H1 (cell line): Measurements from ENCODE around the gene IGFALS. TPM values are rescaled to one million over a fixed set of nuclear protein-coding genes. Genes with fewer than 3 reads are reported as not detected.
A peak's percentile ranks its signal among the peaks of the same experiment; 100 is the strongest.

Source experiments
- CEBPB ChIP-seq: IDR thresholded peaks from 2 replicates; pipeline ENCODE4 v1.6.1; 2012; ENCODE audit warnings: low read depth, low read length
- JUND ChIP-seq: IDR thresholded peaks from 2 replicates; pipeline ENCODE4 v1.6.1; 2011; ENCODE audit warnings: mild to moderate bottlenecking, improper control_type of control experiment, low read length
- NRF1 ChIP-seq: IDR thresholded peaks from 2 replicates; pipeline ENCODE4 v1.6.1; 2011; ENCODE audit warnings: mild to moderate bottlenecking, low read depth, low read length, improper control_type of control experiment
- POLR2A ChIP-seq, 2 experiments: IDR thresholded peaks; 1 replicate in 1 of 2; 2 replicates in 1 of 2; pipeline ENCODE4 v1.6.1; 2011; ENCODE audit warnings: low read depth in 2 of 2, low read length in 2 of 2, mild to moderate bottlenecking in 2 of 2; ENCODE audit errors: control extremely low read depth in 1 of 2
- SP1 ChIP-seq: IDR thresholded peaks from 2 replicates; pipeline ENCODE4 v1.6.1; 2011; ENCODE audit warnings: low read depth, low read length
- TCF12 ChIP-seq: IDR thresholded peaks from 2 replicates; pipeline ENCODE4 v1.6.1; 2011; ENCODE audit warnings: low read depth, mild to moderate bottlenecking, low read length
- polyA plus RNA-seq, 7 experiments: library from polyadenylated mRNA; depleted of rRNA in 3 of 7; stranded (reverse) in 5 of 7; unstranded in 2 of 7; fragments of >200 nt in 5 of 7; fragments of 200-250 nt in 2 of 7; gene quantifications; 1 replicate in 5 of 7; 2 replicates in 1 of 7; 4 replicates in 1 of 7; pipeline versions ENCODE4 v1.2.1 to v1.2.3, GENCODE V29; 2011 to 2013; ENCODE audit warnings: missing spikeins in 2 of 7, mixed read lengths in 2 of 7
- total RNA-seq: library from RNA; stranded (reverse); fragmentation: NEBNext Ultra II Directional; extraction: Animal tissue kit (Norgen Biotek cat#: 25700); gene quantifications from 2 replicates; pipeline ENCODE4 v1.2.1, GENCODE V29; 2021
- TF ChIP-seq, protein P1 (sequence below): fragments of 300-600 bp; sonication (generic); IDR thresholded peaks from 2 replicates; pipeline ENCODE4 v1.7.1; 2012; ENCODE audit warnings: low read length, moderate library complexity, mild to moderate bottlenecking, inconsistent platforms; ENCODE audit not compliant: insufficient replicate concordance
- TF ChIP-seq, protein P2 (sequence below): IDR thresholded peaks from 2 replicates; pipeline ENCODE4 v1.6.1; 2012; ENCODE audit warnings: inconsistent platforms
- TF ChIP-seq, protein P3 (sequence below): IDR thresholded peaks from 2 replicates; pipeline ENCODE4 v1.6.1; 2012; ENCODE audit warnings: low read length, inconsistent platforms

The IGFALS gene
- total and polyA plus RNA-seq, 2 of the 8 experiments (the other 6 are each of a cell fraction or from before 2014, with no cell fraction given), result not detected

DNA sequence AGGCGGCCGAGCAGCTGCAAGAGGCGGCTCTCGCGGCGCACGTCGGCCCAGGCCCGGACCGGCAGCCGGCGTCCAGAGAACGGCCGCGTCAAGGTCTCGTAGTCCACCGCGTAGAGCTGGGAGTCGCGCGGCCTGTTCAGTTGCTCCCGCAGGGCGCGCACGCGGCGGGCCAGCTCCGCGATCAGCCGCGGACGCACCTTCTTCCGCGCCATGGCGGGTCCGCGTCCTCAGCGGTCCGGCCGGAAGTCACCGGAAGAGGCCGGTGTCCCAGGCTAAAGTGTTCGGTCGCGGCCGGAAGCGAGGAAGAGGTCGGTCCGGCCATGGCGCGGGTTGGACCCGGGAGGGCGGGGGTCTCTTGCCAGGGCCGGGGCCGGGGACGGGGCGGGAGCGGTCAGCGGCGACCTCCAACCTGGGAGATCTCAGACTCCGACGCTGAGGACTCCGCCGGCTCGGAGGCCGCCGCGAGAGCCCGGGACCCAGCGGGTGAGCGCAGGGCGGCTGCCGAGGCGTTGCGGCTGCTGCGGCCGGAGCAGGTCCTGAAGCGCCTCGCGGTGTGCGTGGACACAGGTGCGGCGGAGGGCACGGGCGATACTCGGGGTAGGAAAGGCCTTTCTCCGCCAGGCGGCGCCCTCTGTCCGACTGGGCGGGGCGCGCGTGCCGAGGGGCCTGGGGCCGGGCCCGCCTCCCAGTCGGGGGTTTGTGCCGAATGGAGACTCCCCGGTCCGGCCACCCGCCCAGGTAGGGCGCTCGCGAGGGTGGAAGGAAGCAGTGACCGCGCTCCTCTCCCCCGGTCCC, 20.4 kb downstream of the IGFALS start, which contains the start of gene MRPS34 (continued):
- TF ChIP-seq, protein P1, sequence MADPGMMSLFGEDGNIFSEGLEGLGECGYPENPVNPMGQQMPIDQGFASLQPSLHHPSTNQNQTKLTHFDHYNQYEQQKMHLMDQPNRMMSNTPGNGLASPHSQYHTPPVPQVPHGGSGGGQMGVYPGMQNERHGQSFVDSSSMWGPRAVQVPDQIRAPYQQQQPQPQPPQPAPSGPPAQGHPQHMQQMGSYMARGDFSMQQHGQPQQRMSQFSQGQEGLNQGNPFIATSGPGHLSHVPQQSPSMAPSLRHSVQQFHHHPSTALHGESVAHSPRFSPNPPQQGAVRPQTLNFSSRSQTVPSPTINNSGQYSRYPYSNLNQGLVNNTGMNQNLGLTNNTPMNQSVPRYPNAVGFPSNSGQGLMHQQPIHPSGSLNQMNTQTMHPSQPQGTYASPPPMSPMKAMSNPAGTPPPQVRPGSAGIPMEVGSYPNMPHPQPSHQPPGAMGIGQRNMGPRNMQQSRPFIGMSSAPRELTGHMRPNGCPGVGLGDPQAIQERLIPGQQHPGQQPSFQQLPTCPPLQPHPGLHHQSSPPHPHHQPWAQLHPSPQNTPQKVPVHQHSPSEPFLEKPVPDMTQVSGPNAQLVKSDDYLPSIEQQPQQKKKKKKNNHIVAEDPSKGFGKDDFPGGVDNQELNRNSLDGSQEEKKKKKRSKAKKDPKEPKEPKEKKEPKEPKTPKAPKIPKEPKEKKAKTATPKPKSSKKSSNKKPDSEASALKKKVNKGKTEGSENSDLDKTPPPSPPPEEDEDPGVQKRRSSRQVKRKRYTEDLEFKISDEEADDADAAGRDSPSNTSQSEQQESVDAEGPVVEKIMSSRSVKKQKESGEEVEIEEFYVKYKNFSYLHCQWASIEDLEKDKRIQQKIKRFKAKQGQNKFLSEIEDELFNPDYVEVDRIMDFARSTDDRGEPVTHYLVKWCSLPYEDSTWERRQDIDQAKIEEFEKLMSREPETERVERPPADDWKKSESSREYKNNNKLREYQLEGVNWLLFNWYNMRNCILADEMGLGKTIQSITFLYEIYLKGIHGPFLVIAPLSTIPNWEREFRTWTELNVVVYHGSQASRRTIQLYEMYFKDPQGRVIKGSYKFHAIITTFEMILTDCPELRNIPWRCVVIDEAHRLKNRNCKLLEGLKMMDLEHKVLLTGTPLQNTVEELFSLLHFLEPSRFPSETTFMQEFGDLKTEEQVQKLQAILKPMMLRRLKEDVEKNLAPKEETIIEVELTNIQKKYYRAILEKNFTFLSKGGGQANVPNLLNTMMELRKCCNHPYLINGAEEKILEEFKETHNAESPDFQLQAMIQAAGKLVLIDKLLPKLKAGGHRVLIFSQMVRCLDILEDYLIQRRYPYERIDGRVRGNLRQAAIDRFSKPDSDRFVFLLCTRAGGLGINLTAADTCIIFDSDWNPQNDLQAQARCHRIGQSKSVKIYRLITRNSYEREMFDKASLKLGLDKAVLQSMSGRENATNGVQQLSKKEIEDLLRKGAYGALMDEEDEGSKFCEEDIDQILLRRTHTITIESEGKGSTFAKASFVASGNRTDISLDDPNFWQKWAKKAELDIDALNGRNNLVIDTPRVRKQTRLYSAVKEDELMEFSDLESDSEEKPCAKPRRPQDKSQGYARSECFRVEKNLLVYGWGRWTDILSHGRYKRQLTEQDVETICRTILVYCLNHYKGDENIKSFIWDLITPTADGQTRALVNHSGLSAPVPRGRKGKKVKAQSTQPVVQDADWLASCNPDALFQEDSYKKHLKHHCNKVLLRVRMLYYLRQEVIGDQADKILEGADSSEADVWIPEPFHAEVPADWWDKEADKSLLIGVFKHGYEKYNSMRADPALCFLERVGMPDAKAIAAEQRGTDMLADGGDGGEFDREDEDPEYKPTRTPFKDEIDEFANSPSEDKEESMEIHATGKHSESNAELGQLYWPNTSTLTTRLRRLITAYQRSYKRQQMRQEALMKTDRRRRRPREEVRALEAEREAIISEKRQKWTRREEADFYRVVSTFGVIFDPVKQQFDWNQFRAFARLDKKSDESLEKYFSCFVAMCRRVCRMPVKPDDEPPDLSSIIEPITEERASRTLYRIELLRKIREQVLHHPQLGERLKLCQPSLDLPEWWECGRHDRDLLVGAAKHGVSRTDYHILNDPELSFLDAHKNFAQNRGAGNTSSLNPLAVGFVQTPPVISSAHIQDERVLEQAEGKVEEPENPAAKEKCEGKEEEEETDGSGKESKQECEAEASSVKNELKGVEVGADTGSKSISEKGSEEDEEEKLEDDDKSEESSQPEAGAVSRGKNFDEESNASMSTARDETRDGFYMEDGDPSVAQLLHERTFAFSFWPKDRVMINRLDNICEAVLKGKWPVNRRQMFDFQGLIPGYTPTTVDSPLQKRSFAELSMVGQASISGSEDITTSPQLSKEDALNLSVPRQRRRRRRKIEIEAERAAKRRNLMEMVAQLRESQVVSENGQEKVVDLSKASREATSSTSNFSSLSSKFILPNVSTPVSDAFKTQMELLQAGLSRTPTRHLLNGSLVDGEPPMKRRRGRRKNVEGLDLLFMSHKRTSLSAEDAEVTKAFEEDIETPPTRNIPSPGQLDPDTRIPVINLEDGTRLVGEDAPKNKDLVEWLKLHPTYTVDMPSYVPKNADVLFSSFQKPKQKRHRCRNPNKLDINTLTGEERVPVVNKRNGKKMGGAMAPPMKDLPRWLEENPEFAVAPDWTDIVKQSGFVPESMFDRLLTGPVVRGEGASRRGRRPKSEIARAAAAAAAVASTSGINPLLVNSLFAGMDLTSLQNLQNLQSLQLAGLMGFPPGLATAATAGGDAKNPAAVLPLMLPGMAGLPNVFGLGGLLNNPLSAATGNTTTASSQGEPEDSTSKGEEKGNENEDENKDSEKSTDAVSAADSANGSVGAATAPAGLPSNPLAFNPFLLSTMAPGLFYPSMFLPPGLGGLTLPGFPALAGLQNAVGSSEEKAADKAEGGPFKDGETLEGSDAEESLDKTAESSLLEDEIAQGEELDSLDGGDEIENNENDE, result no peak
- TF ChIP-seq, protein P2, sequence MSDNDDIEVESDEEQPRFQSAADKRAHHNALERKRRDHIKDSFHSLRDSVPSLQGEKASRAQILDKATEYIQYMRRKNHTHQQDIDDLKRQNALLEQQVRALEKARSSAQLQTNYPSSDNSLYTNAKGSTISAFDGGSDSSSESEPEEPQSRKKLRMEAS, result peak; percentile 81
- TF ChIP-seq SP1 (no peak), JUND (peak; percentile 35; the same call in 1 of the 2 replicates), POLR2A (IDR thresholded peaks at IDR 0.05; ENCODE audit: control extremely low read depth in 1 of 2, low read depth in 2 of 2, low read length in 2 of 2) (peak in 1 of 2 experiments; percentile 44; a peak in 1 of 3 replicates), CEBPB (no peak), NRF1 (no peak), TCF12 (0 out of 2 replicates have a peak, but pooled peaks have one; percentile 48)
- TF ChIP-seq, protein P3, sequence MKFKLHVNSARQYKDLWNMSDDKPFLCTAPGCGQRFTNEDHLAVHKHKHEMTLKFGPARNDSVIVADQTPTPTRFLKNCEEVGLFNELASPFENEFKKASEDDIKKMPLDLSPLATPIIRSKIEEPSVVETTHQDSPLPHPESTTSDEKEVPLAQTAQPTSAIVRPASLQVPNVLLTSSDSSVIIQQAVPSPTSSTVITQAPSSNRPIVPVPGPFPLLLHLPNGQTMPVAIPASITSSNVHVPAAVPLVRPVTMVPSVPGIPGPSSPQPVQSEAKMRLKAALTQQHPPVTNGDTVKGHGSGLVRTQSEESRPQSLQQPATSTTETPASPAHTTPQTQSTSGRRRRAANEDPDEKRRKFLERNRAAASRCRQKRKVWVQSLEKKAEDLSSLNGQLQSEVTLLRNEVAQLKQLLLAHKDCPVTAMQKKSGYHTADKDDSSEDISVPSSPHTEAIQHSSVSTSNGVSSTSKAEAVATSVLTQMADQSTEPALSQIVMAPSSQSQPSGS, result no peak
